Effector memory CD4-positive, alpha-beta T cell (primary cell): ENCODE results near the gene PPM1K.
"Not testable (repeated sequence)": the region's sequence is repeated elsewhere in the genome, so short reads cannot be mapped to it uniquely, and the experiment has no call there.

Source experiments
- DNase-seq, 3 donors: peaks; one replicate each; pipeline ENCODE4 v3.0.0-alpha.2; 2020
- H3K27ac ChIP-seq: 2 replicates; pipeline ENCODE4 v1.7.0; 2013; ENCODE audit warnings: mild to moderate bottlenecking, low read length, moderate library complexity; ENCODE audit not compliant: insufficient read depth, poor library complexity, severe bottlenecking
- H3K27me3 ChIP-seq: replicated peaks from 2 replicates; pipeline ENCODE4 v1.7.0; 2013; ENCODE audit warnings: mild to moderate bottlenecking, low read length; ENCODE audit not compliant: insufficient read depth, control insufficient read depth, poor library complexity, severe bottlenecking
- H3K36me3 ChIP-seq: 2 replicates; pipeline ENCODE4 v1.7.0; 2013; ENCODE audit warnings: mild to moderate bottlenecking, low read length, moderate library complexity; ENCODE audit not compliant: control insufficient read depth, insufficient read depth
- H3K4me1 ChIP-seq: 2 replicates; pipeline ENCODE4 v1.7.0; 2013; ENCODE audit warnings: low read length, mild to moderate bottlenecking; ENCODE audit not compliant: control insufficient read depth, insufficient read depth, poor library complexity, severe bottlenecking
- H3K4me3 ChIP-seq: 2 replicates; pipeline ENCODE4 v1.7.0; 2013; ENCODE audit warnings: low read length, low read depth, mild to moderate bottlenecking; ENCODE audit not compliant: insufficient read depth, poor library complexity, severe bottlenecking
- H3K9me3 ChIP-seq: 2 replicates; pipeline ENCODE4 v1.7.0; 2013; ENCODE audit warnings: mild to moderate bottlenecking, low read length, moderate library complexity; ENCODE audit not compliant: control insufficient read depth
- total RNA-seq, 3 donors: gene quantifications; one replicate each; lab custom pipeline; 2026; lab: John Stamatoyannopoulos, UW

PPM1K gene
- 108 to 123 (median 111) reads per million in 3 donors for total RNA-seq

- H3K9me3 ChIP-seq, result no peaks in the 10 kb centered on the region
- peak within 1 kb of the TSS; percentile 95 for H3K27ac ChIP-seq
- no peaks in the 10 kb centered on the region for H3K36me3 ChIP-seq
- peak; percentile 98 to 99 (median 98) for DNase-seq
- H3K27me3 ChIP-seq, result no peaks in the 10 kb centered on the region
- H3K4me3 ChIP-seq, result peak within 1 kb of the TSS; percentile 77
- H3K4me1 ChIP-seq, result peaks cover 13% of the 10 kb centered on the region
These were observed at the start of gene PPM1K for GRCh38 chr4:88284439-88285234. PPM1K (minus strand) TSS chr4:88284561; CDS start chr4:88278583, 5,978 bp downstream.

GRCh38 chr4:88333741-88334405 is 49.5 kb upstream of the PPM1K start:
- Histone ChIP-seq H3K36me3 (no peaks in the 10 kb centered on the region), H3K27me3 (no peaks in the 10 kb centered on the region)

GRCh38 chr4:88327665-88328064 is 43.3 kb upstream of the PPM1K start:
- Histone ChIP-seq H3K4me1 (no peaks in the 10 kb centered on the region), H3K27ac (no peak overlapping the region), H3K36me3 (no peaks in the 10 kb centered on the region), H3K9me3 (no peaks in the 10 kb centered on the region), H3K27me3 (no peaks in the 10 kb centered on the region), H3K4me3 (no peak overlapping the region)
- DNase-seq, result no peak

More at GRCh38 chr4:88333741-88334405, 49.5 kb upstream of the PPM1K start:
- Histone ChIP-seq H3K4me3 (no peak overlapping the region), H3K9me3 (no peaks in the 10 kb centered on the region), H3K4me1 (no peaks in the 10 kb centered on the region), H3K27ac (no peak overlapping the region)
- DNase-seq, result no peak

- Histone ChIP-seq H3K27ac (no peak overlapping the region), H3K36me3 (no peaks in the 10 kb centered on the region), H3K4me3 (peak overlapping the region; percentile 3), H3K27me3 (no peaks in the 10 kb centered on the region), H3K9me3 (no peaks in the 10 kb centered on the region), H3K4me1 (peaks cover 4% of the 10 kb centered on the region)
- DNase-seq, result no peak
These were observed 36.5 kb upstream of the PPM1K start for GRCh38 chr4:88320780-88321373.

GRCh38 chr4:88320224-88320779 is 35.9 kb upstream of the PPM1K start:
- Histone ChIP-seq H3K9me3 (no peaks in the 10 kb centered on the region), H3K27ac (no peak overlapping the region), H3K4me1 (peaks cover 4% of the 10 kb centered on the region), H3K4me3 (no peak overlapping the region), H3K27me3 (no peaks in the 10 kb centered on the region), H3K36me3 (no peaks in the 10 kb centered on the region)
- DNase-seq, result no peak

GRCh38 chr4:88318751-88319350 is 34.5 kb upstream of the PPM1K start:
- no peaks in the 10 kb centered on the region for H3K36me3 ChIP-seq
- H3K9me3 ChIP-seq, result no peaks in the 10 kb centered on the region
- no peaks in the 10 kb centered on the region for H3K27me3 ChIP-seq
- no peak overlapping the region for H3K27ac ChIP-seq
- H3K4me1 ChIP-seq, result peaks cover 4% of the 10 kb centered on the region
- H3K4me3 ChIP-seq, result no peak overlapping the region
- DNase-seq, result no peak

- H3K27ac ChIP-seq, result no peak overlapping the region
- H3K27me3 ChIP-seq, result no peaks in the 10 kb centered on the region
- no peaks in the 10 kb centered on the region for H3K9me3 ChIP-seq
- H3K4me3 ChIP-seq, result no peak overlapping the region
- no peak for DNase-seq
- no peaks in the 10 kb centered on the region for H3K36me3 ChIP-seq
- H3K4me1 ChIP-seq, result peaks cover 3% of the 10 kb centered on the region
These were observed 31.2 kb upstream of the PPM1K start for GRCh38 chr4:88315460-88316017.

- H3K4me3 ChIP-seq, H3K9me3 ChIP-seq, H3K27ac ChIP-seq, H3K4me1 ChIP-seq, H3K36me3 ChIP-seq, H3K27me3 ChIP-seq, DNase-seq: not testable (repeated sequence)
These were observed 28.8 kb upstream of the PPM1K start for GRCh38 chr4:88313088-88313624.

GRCh38 chr4:88308587-88308986 is 24.2 kb upstream of the PPM1K start:
- DNase-seq, result no peak
- no peaks in the 10 kb centered on the region for H3K9me3 ChIP-seq

More at GRCh38 chr4:88308587-88308986, 24.2 kb upstream of the PPM1K start:
- no peak overlapping the region for H3K27ac ChIP-seq
- H3K4me3 ChIP-seq, result no peak overlapping the region
- H3K36me3 ChIP-seq, result no peaks in the 10 kb centered on the region
- no peaks in the 10 kb centered on the region for H3K27me3 ChIP-seq
- H3K4me1 ChIP-seq, result no peaks in the 10 kb centered on the region
